Stimulated activated CD8-positive, alpha-beta memory T cell treated with anti-CD3 and anti-CD28 coated beads, Interleukin-2, amount 100 ng/mL, for 48 hours (primary cell): ENCODE results near the gene MAP4K4.

Source experiments
- DNase-seq, 2 donors: peaks; one replicate each; pipeline ENCODE4 v3.0.0-alpha.2; 2020; ENCODE audit warnings: low read depth in 2 of 2

MAP4K4 gene

GRCh38 chr2:101812226-101812625 lies 114.7 kb downstream of the MAP4K4 start:
- DNase-seq, result no peak

GRCh38 chr2:101814752-101815151 lies 117.2 kb downstream of the MAP4K4 start:
- DNase-seq, result no peak

- no peak for DNase-seq
Observed at GRCh38 chr2:101815154-101815553, 117.6 kb downstream of the MAP4K4 start.

GRCh38 chr2:101815739-101816391 lies 118.4 kb downstream of the MAP4K4 start:
- no peak for DNase-seq

GRCh38 chr2:101816598-101816997 lies 119.1 kb downstream of the MAP4K4 start:
- no peak for DNase-seq

- no peak for DNase-seq
Observed at GRCh38 chr2:101817481-101817880, 120.0 kb downstream of the MAP4K4 start.

GRCh38 chr2:101818531-101819451 lies 121.3 kb downstream of the MAP4K4 start:
- DNase-seq, result no peak

GRCh38 chr2:101820519-101820918 lies 123.0 kb downstream of the MAP4K4 start:
- no peak for DNase-seq

- DNase-seq, result no peak
Observed at GRCh38 chr2:101821059-101821805, 123.7 kb downstream of the MAP4K4 start.

GRCh38 chr2:101821828-101822458 lies 124.4 kb downstream of the MAP4K4 start:
- no peak for DNase-seq

- DNase-seq, result peak; percentile 34 to 43
Observed at GRCh38 chr2:101823347-101823791, 125.9 kb downstream of the MAP4K4 start.

- no peak for DNase-seq
Observed at GRCh38 chr2:101823859-101824258, 126.4 kb downstream of the MAP4K4 start.

- DNase-seq, result no peak
Observed at GRCh38 chr2:101826716-101827115, 129.2 kb downstream of the MAP4K4 start.

GRCh38 chr2:101827246-101827645 lies 129.7 kb downstream of the MAP4K4 start:
- DNase-seq, result no peak

GRCh38 chr2:101828257-101828656 lies 130.8 kb downstream of the MAP4K4 start:
- DNase-seq, result no peak

- no peak for DNase-seq
Observed at GRCh38 chr2:101828673-101829334, 131.3 kb downstream of the MAP4K4 start.

GRCh38 chr2:101829429-101829828 lies 131.9 kb downstream of the MAP4K4 start:
- no peak for DNase-seq

GRCh38 chr2:101830146-101830545 lies 132.6 kb downstream of the MAP4K4 start:
- no peak for DNase-seq

GRCh38 chr2:101830555-101830954 lies 133.0 kb downstream of the MAP4K4 start:
- DNase-seq, result no peak

GRCh38 chr2:101831351-101831865 lies 133.9 kb downstream of the MAP4K4 start:
- peak in 1 of 2 donors; percentile 33 for DNase-seq

- DNase-seq, result no peak
Observed at GRCh38 chr2:101832114-101832513, 134.6 kb downstream of the MAP4K4 start.
